PC-3 (cell line): ENCODE data around the gene C11orf86. TPM values are rescaled to one million over a fixed set of nuclear protein-coding genes. Genes with fewer than 3 reads are reported as not detected.

Source experiments
- ATAC-seq: fragments of 200-7000 bp; cut with Tn5 transposase; 2 replicates; pipeline ENCODE4 v1.9.1; 2020; ENCODE audit warnings: mild to moderate bottlenecking, moderate library complexity
- BruUV-seq: library from RNA; stranded (reverse); fragments of 400-500 nt; replicated peaks from 2 replicates; lab custom pipeline; 2021; lab: Mats Ljungman, UMichigan
- CTCF ChIA-PET: fragments of 300-600 bp; sonication (Branson Sonifier 250); formaldehyde crosslinking; loops from one replicate; lab custom pipeline; 2022; ENCODE audit warnings: antibody characterized with exemption; lab: Charles Lee
- POLR2A ChIA-PET: fragments of 300-600 bp; sonication (Branson Sonifier 250); formaldehyde crosslinking; loops from one replicate; lab custom pipeline; 2022; ENCODE audit warnings: antibody characterized with exemption; ENCODE audit not compliant: unreplicated experiment; lab: Charles Lee
- DNase-seq: peaks from one replicate; pipeline ENCODE4 v3.0.0-alpha.2; 2015
- H2AFZ ChIP-seq: fragments of 300-600 bp; sonication (generic); 2 replicates; pipeline ENCODE4 v1.6.0; 2016; ENCODE audit warnings: antibody characterized with exemption, low read length
- H3F3A ChIP-seq: fragments of 300-600 bp; sonication (generic); one replicate; pipeline ENCODE4 v1.6.0; 2017; ENCODE audit warnings: antibody characterized with exemption, low read length, control low read depth, mild to moderate bottlenecking; ENCODE audit not compliant: unreplicated experiment
- H3K27ac ChIP-seq: fragments of 300-600 bp; sonication (generic); 2 replicates; pipeline ENCODE4 v1.5.1; 2016; ENCODE audit warnings: mild to moderate bottlenecking, low read length
- H3K27me3 ChIP-seq: fragments of 300-600 bp; sonication (generic); 2 replicates; pipeline ENCODE4 v1.6.1; 2016; ENCODE audit warnings: low read length, mixed read lengths
- H3K36me3 ChIP-seq: fragments of 300-600 bp; sonication (generic); 2 replicates; pipeline ENCODE4 v1.6.1; 2016; ENCODE audit warnings: low read depth, mixed run types, low read length, mixed read lengths
- H3K4me1 ChIP-seq: fragments of 300-600 bp; sonication (generic); 2 replicates; pipeline ENCODE4 v1.5.1; 2016; ENCODE audit warnings: low read length; ENCODE audit not compliant: insufficient read depth
- H3K4me2 ChIP-seq: fragments of 300-600 bp; sonication (generic); 2 replicates; pipeline ENCODE4 v1.6.0; 2016; ENCODE audit warnings: low read length
- H3K4me3 ChIP-seq: fragments of 300-600 bp; sonication (generic); 2 replicates; pipeline ENCODE4 v1.5.1; 2016; ENCODE audit warnings: mild to moderate bottlenecking, low read length, mixed read lengths
- H3K79me2 ChIP-seq: fragments of 300-600 bp; sonication (generic); 2 replicates; pipeline ENCODE4 v1.6.1; 2017; ENCODE audit warnings: low read length, mixed read lengths
- H3K9ac ChIP-seq: fragments of 300-600 bp; sonication (generic); 2 replicates; pipeline ENCODE4 v1.6.0; 2016; ENCODE audit warnings: mild to moderate bottlenecking, low read length
- H3K9me2 ChIP-seq: fragments of 300-600 bp; sonication (generic); replicated peaks from 2 replicates; pipeline ENCODE4 v1.6.1; 2016; ENCODE audit warnings: mixed run types, low read length, mixed read lengths
- H3K9me3 ChIP-seq: fragments of 300-600 bp; sonication (generic); 2 replicates; pipeline ENCODE4 v1.6.1; 2016; ENCODE audit warnings: low read length, mixed read lengths
- H4K20me1 ChIP-seq: fragments of 300-600 bp; sonication (generic); 2 replicates; pipeline ENCODE4 v1.6.1; 2016; ENCODE audit warnings: low read length, mixed read lengths
- CTCF ChIP-seq: fragments of 300-600 bp; sonication (generic); conservative IDR thresholded peaks from 2 replicates; pipeline ENCODE4 v1.5.1; 2017; ENCODE audit warnings: antibody characterized with exemption, low read depth, mild to moderate bottlenecking, low read length
- EZH2 ChIP-seq: fragments of 300-600 bp; sonication (generic); IDR thresholded peaks from one replicate; pipeline ENCODE4 v1.6.1; 2017; ENCODE audit warnings: antibody characterized with exemption, mild to moderate bottlenecking, low read length; ENCODE audit not compliant: unreplicated experiment
- EZH2phosphoT487 ChIP-seq: fragments of 300-600 bp; sonication (generic); IDR thresholded peaks from 2 replicates; pipeline ENCODE4 v1.6.1; 2018; ENCODE audit warnings: mild to moderate bottlenecking, antibody characterized with exemption, low read length, borderline replicate concordance
- intact Hi-C: fragments of 100-400 bp; cut with micrococcal nuclease; formaldehyde crosslinking; loops from 2 replicates; pipeline ENCODE4 v1.9.0; 2023
- total RNA-seq: library from RNA; depleted of rRNA; stranded (reverse); fragments of >200 nt; gene quantifications from 2 replicates; pipeline ENCODE4 v1.2.3, GENCODE V29; 2014

C11orf86 gene
- total RNA-seq, 1 experiment from 2014 or later = not detected

GRCh38 chr11:66956689-66957290 is 18.3 kb upstream of the C11orf86 start:
- Histone ChIP-seq H4K20me1 (no peaks in the 10 kb centered on the region), H3K9ac (no peak overlapping the region), H2AFZ (no peak overlapping the region), H3K4me3 (peak overlapping the region; percentile 72; the same call in 1 of the 2 replicates), H3K79me2 (no peaks in the 10 kb centered on the region), H3K36me3 (no peaks in the 10 kb centered on the region), H3K4me2 (peak overlapping the region; percentile 92), H3K9me2 (no peaks in the 10 kb centered on the region), H3F3A (no peaks in the 10 kb centered on the region), H3K4me1 (peaks cover 15% of the 10 kb centered on the region), H3K9me3 (no peaks in the 10 kb centered on the region), H3K27me3 (no peaks in the 10 kb centered on the region), H3K27ac (no peak overlapping the region)
- intact Hi-C loops = loop anchor here (5.0 kb wide), 1 partner anchor 74 kb away; no protein-coding TSS in a partner anchor
- POLR2A ChIA-PET = no interaction called here
- ATAC-seq (no peak), DNase-seq (no peak)
- CTCF ChIA-PET = no interaction called here
- TF ChIP-seq EZH2 (no peak), EZH2phosphoT487 (no peak), CTCF (no peak)
- TSS peak; percentile 64 for BruUV-seq

- Histone ChIP-seq H2AFZ (peak overlapping the region; percentile 82), H3F3A (no peaks in the 10 kb centered on the region), H3K9ac (peak overlapping the region; percentile 42), H3K36me3 (no peaks in the 10 kb centered on the region), H3K4me1 (peaks cover 15% of the 10 kb centered on the region), H3K4me3 (peak overlapping the region; percentile 72), H4K20me1 (no peaks in the 10 kb centered on the region), H3K27me3 (no peaks in the 10 kb centered on the region), H3K79me2 (no peaks in the 10 kb centered on the region), H3K9me2 (no peaks in the 10 kb centered on the region), H3K27ac (no peak overlapping the region), H3K4me2 (peak overlapping the region; percentile 92), H3K9me3 (no peaks in the 10 kb centered on the region)
- intact Hi-C loops = loop anchor here (1.0 to 5.0 kb wide), 2 partner anchors 24 to 76 kb away; no protein-coding TSS in a partner anchor
- ChIA-PET CTCF (interaction anchor here (0.5 kb wide), 1 partner anchor 159 kb away, joined by 3 read pairs; no protein-coding TSS in a partner anchor), POLR2A (no interaction called here)
- ATAC-seq = peak; percentile 51
- no TSS peak for BruUV-seq
- DNase-seq = no peak
- no peak for TF ChIP-seq EZH2phosphoT487
- TF ChIP-seq CTCF = no peak
- no peak for TF ChIP-seq EZH2
Measured at GRCh38 chr11:66957971-66958231, 17.2 kb upstream of the C11orf86 start.
